NCI-H748 treated with DMSO at 0.1 percent for 48 hours (cell line): ENCODE data around the gene ANKFN1.

Experiments used
- DNase-seq: peaks from one replicate; lab custom pipeline; 2025; lab: John Stamatoyannopoulos, UW

The ANKFN1 gene

DNA sequence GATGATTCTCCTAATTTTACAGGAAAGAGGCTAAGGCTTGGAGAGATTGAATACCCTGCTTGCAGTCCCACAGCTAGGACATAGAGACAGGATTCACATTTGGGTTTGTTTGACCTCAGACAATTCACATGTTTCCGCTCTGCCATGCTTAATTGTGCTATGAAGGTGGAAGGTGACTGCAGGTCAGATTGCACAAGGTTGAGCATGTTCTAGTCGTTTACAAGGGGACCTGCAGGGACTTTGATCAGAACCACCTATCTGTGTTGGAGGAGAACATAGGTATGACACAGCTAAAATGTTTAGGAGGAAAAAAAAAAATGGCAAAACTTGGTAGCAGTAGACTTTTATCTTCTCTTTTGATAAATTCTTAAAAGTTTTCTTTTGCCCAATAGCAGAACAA lies 4.9 kb upstream of the ANKFN1 start:
- DNase-seq, result no peak

DNA sequence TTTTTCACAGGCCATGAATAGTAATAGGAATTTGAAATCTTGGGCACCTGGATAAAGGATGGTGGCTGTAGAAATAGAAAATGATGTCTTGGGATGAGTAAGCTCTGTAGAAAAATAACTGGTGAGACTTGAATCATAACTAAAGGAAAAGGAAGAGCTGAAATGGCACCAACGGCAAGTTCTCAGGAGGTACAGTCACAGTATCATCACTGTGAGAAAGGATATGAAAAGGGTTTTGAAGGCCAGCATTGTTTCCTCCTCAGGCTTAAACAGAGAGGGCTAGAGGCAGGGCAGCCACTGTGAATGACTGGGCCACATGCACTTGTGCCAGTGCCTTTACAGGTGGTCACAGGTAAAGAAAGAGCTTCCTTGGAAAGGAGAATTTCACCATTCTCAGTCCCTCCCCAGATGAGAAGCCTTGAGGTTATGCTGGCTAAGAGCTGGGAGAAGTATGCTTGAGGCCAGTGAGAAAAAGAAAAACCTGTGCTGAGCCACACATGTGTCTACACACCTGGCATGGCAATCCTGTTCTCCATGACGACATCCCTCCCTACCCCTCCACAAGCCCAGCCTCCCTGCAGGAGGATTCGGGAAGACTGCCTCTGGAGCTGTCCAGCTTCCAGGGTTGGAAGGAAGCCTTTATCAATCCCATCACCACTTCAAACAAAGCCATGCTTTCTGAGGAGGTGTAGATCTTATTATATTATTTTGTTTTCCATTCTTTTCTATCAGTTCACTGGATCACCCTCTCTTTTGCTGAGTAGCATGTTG lies 3.8 kb upstream of the ANKFN1 start:
- DNase-seq, result no peak

DNA sequence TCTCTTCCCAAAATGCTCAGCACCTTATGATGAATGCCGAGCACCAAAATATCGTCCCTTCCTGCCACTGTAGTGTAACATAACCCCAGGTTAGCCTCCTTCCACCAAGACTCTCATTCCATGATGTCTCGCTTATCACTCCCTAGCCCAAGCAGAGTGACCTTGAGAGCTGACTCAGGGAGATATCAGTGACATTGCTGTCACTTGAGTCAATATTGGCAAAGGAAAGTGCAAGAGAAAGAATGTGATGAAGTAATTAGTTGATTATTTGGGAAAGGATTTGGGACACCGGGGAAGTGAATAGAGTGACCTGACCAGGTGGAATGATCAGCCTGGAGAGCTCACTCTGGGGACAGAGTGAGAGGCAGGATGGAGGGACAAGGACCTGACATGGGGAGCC lies 2.6 kb upstream of the ANKFN1 start:
- no peak for DNase-seq

DNA sequence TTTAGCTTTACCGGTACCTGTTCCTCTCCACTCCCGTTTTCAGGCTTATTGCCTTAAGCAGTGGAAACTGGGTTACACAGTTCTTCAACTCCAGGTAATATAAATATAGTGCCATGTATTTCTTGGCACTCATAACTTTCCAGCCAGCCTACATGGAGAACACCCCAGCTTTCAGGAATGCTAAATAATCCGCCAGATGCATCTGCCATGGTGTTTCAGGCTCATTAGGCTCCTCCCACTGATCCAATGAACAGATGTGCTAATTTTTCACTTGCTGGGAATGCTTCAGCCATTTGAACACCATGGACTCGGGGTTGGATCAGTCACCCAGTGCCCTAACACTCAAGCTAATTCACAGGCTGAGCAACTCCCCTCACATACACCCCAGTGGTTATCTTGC lies 4.6 kb downstream of the ANKFN1 start:
- no peak for DNase-seq

DNA sequence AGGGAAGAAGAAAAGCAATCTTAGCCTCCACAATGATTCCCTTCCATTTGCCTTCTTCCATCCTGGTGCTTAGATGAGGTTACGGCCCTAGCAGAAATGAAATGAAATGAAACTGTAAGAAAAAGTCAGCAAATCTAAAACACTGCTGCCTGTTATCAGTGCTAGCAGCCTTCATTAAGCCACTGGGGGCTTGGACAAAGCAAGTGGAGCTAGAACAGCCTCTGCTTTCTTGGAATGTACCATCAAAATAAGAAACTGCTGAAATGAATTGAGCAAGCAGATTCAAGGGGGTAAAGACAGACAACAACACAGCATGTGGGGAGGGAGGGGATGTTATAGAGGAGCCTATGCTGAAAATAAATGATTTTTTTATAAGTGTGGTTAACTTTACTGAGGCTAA lies 5.1 kb downstream of the ANKFN1 start:
- no peak for DNase-seq

DNA sequence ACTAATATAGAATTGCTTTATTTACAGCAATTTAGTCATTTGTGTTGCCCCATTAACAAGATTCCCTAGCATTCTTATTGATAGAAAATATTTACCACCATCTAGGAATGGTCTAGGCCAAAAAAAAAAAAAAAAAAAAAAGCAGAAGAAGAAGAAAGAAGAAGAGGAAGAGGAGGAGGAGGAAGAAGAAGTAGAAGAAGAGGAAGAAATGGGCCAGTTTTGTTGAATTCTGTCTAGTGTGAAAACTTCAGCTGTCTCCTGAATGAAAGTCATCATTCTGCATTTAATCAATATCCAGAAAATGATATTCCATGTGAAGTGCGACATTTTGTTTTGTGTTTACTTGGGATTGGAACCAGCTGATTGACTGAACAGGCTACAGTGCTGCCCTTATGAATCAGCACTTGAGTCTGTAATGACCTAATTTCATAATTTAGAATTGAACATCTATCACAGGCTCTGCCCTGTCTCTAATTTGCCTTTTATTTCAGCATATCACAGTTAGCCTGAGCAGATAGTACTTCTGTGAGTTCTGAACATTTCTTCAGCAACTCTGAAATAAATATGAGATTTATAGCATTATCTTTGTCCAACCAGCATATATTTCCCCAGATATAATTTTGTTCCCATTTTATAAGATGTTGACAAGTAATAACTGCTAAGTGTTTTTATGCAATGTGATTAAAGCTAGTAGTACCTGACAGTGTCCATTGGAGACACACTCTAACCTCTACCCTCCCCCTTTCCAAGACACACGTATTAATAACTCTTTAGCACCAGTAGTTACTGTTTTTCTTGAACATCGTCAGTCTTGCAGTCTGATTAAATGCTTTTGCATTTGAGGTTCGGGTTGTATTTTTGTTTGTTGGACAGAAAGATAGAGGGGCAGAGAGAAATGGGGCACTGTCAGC lies 5.9 kb downstream of the ANKFN1 start:
- no peak for DNase-seq

DNA sequence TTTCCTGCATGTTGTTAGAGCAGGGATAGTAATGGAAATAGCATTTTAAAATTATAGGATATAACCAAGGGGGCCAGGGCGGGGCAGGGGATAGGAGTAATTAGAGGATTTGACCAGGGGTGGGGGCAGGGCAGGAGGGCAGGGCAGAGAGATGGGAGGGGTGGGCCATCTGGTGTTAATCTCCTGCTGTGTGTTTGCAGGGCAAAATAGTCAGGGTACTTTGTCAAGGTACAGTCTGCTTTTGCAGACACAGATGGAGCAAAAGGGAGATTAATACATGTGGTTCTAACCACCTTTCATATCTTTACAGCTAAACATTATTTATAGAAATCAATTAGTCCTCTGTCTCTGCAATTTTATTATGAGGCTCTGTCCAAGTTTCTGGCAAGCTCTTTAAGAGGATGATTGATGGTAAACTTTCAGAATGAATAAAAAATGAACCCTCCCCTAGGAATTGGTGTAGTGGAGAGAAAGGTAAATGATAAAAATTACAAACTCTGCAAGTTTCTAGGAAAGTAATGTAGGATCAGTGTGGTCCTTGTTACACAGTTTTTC lies 6.6 kb downstream of the ANKFN1 start:
- no peak for DNase-seq

DNA sequence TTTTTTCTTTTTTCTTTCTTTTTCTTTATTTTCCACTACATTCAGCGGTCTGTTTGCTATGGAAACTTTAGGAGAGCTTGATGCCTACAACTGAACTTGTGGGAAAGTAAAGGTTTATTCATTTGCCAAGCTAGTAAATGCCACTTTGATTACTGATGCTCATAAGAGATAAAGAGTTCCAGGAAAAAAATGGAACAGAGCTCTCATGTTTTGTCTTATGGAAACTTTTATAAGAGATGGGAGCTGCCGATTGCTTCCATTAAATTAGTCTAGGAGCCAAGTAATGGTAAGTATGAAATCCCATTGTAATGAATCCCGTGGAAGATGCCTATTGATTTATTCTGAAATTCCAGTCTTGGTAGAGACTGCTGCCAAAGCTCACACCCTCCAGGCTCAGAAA lies 7.1 kb downstream of the ANKFN1 start:
- no peak for DNase-seq

DNA sequence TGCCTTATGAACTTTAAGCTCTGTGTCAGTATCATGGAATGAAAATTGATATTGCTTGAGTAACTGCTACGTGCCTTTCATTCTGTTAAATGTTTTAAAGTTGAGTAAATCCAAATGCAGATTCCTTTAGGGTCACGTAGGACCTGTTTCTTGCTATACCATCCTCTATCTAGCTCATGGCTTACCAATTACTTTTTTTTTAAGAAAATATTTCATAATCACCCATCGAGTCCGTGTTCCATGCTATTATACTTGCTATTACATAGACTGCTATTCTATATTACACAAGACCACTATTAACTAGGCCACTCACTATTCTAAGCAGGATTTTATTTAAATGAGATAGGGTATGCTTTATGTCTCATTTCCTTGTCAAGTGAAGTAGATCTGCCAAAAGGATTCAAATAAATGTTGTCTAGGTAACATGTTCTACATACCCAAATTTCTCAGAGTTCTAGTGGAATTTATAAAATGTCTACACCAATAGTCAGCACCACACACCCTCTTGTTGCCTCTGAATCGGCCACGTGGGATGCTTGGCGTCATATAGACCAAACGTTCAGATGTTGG lies 11.9 kb downstream of the ANKFN1 start:
- no peak for DNase-seq

DNA sequence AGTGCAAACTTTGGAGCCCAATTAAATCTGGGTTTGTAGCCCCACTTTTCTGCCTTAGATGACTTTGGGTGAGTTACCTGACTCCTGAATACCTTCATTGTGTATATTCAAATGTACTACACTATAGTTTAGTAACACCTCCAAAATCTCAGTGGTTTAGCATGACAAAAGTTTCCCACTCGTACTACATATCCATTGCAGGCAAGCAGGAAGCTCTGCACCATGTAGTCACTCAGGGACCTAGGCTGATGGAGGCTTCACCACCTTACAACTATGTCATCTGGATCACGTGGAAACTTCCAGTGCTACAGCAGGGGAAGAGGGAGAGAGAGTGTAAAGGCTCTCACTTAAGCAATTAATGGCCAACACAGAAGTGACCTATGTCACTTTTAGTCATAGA lies 14.2 kb downstream of the ANKFN1 start:
- no peak for DNase-seq

DNA sequence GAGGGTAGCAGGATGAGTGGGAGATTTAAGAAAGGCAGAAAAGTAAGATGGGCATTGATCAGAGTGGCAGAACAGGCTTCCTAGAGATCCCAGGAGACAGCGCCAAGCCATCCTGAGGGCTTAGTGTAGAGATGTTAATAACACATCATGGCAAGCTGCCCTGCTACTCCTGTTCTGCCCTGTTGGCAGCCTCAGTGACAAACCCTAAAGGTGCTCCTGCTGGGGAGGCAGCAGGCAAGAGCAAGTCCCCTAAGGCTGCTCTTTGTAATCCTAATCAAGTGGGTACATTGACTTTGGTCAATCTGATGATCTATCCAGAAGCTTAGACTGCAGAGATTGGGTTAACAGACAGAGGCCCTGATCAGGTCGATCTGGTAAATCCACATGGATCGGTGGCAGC lies 16.3 kb downstream of the ANKFN1 start:
- DNase-seq, result no peak

DNA sequence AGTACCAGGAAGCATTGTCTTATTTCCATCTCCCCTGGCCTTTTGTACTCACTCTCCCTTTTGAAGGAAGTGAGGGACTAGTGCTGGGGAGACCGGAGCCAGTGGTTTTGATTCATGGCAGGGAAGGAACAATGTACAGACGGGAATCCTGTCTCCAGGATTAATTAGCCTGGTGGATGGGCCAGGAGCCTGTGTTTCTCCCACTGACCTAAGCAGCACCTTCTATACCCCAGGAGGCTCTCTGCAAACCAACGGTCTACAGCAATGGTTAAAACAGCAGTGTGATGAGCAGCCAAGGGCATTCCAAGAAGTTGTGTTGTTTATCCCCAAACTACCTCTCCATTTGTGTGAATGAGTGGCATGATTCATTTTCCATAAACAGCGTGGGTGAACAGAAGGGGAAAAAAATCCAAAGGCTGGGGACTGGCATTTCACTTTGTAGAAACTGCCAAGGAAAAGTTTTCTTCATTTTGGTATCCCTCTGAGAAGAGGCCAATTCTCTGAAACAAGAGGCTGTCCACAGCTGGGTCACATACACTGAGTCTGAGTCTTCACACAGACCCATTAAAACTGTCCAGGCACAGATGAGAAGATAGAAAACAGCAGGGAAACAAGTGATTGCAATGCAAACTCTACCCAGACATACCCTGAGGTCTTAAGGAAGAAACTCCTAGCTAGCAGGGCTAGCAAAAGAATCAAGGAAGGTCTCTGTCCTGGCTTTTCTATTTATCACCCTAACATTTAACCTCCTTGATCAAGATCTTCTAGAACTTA lies 18.1 kb downstream of the ANKFN1 start:
- DNase-seq, result no peak

DNA sequence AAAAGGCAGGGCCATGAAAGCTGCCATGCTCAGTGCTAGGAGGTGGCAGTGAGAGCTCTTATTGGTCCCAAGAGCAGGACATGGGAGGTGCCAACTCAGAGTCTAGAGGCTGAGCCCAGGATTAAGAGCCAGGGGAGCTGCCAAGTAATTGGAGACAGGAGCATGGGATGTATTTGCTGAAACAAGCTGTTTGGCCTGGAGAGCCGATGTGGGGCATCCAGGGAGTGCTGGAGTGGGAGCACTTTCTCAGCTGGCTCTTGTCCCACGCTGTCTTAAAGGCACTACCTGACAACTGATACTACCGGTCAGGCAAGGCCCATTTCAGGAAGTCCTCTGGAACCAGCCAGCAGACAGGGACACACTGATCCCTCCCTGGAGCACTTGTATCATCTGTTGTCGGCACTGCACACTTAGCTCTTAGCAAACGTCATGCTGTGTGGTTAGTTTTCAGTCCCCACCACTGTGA lies 19.3 kb downstream of the ANKFN1 start:
- no peak for DNase-seq

DNA sequence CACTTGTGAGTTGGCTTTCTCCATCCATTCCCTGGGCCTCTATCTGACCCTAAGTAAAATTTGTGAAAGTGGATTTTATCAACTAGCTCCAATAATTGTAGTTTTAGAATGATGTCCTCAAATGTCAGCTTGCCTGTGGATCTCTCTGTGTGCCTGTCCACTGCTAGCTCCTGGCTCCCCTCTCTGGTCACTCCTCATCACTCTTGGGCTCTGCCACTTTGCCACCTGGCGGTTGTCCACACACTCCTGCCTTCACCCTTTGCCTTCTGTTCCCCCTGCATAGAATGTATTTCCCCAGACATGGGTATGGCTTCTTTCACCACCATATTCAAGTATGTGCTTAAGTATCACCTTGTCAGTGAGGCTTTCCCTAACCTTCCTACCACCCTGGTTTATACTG lies 19.8 kb downstream of the ANKFN1 start:
- no peak for DNase-seq

DNA sequence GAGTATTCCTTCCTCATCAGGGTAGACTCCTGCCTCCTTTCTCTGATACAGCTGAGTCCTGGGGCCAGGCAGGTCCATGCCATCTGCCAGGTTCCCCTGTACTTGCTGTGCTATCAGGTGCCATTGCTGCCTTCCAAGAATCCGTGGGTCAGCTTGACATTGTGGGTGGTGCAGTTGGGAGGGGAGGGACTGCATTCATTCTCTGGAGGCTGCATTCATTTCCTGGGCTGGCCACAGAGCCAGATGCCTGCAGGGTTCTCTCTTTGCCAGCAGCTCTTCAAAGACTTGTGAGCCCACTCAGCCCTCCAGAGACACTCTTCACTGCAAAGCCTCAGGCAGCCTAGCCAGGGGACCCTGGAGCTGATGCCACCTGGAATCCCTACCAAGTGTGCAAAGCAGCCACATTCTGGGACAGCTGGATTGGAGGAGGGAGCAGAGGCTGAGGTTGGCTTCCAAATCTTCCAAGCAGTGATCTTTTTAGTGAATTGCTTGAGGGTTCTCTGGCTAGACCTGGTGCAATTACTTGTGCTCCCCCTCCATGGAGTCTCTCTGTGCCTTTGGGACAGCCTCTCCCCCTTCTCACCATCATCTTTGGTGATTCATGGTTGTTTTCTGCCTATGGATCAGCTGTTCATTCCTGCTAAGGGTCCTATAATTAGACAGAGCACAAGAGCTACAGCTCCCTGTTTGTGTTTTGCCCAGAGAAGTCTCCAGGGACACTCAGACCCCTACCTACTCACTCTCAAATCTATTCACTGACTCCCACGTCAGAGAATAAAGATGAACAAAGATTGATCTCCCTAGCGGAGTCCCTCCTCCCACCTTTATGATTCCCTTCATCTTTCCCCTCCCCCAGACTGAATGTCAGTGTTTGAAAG lies 20.9 kb downstream of the ANKFN1 start:
- no peak for DNase-seq

DNA sequence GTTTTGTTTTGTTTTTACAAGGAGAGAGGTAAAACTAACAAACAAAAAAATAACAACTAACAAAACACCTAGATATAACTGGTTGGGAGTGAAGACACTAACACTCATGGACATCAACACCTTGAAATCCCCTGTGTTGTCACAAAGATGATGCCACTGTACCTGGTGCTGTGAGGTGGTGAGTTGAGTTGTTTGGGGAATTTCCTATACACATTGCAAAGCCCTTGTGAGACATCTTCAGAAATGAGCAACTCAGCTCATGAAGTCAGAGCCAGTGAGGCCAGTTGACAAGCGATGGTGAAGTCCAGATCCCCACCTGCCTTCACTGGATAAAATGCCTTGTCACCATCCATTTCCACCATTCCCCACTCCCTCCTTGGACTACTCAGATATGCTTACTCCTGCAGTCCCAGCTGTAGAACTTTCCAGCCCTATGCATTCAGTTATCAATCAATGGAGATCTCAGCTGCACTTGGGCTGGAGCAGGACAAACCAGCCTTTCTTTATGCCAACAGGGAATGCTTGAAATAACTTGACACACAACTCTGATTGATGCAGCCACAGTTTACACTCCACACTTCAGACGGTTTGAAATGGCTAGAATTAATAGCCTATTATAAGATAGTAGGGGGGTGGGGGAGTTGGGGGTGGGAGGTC lies 22.2 kb downstream of the ANKFN1 start:
- DNase-seq, result no peak

DNA sequence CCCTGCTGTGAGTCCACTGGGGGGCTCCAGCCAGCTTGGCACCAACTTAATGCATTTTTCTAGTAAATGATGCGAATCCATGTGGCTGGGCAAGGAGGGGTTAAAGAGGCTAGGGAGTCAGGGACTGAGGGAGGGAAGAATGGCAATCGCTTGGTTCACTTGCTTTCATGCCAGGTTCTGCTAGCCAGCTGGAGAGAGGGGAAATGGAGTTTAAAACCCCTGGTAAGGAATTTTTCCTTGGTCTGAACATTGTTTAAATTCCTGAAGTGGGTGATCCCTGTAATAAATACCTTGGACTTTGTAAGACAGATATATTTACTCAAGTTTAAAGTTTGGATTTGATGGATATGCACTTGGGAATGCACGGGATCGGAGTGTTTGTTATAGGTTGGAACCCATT lies 22.8 kb downstream of the ANKFN1 start:
- no peak for DNase-seq

DNA sequence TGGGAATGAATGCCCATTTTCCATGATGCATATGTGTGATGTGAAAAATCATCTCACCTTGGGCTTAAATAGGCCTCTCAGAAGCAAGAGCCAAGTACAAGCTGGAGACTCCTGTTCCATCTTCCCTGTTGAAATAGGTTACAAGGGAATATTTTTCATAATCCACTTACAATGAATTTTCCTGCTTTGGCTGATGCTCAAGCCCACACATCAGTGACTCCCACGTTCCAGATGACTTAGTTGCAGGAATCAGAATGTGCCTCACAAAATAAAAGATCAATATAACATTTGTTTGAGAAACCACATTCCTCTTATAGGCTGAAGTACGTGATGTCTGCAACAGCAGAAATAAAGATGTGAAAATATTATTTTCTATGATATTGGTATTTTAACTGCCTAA lies 24.1 kb downstream of the ANKFN1 start:
- no peak for DNase-seq

DNA sequence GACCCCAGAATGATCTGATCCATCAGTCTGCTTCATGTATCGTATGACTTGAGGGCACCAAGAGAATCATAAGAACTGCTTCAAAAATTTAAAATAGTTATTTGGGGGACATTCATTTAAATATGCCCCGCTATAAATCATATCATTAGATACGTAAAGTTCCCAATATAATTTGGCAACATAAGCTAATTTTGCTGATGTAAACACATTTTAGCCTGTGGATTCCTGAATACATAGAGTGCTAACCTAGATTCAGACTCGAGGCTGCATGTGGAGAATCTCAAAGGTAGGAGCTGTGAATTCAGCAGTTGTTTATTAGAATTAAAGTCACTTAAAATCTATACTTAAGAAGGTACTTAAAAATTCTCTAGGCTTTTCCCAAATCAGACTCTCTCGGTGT lies 24.9 kb downstream of the ANKFN1 start:
- DNase-seq, result no peak

DNA sequence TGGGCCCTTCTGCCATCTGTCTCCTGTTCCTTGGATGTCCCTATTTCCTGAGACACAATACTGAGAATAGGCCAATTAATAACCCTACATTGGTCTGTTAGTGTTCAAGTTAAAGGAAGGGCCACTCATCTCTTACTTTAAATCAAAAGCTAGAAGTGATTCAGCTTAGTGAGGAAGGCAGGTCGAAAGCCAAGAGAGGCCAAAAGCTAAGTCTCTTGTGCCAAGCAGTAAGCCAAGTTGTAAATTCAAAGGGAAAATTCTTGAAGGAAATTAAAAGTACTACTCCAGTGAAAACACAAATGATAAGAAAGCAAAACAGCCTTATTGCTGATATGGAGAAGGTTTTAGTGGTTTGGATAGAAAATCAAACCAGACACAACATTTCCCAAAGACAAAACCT lies 28.8 kb downstream of the ANKFN1 start:
- DNase-seq, result no peak
